ENCODE data around the gene TCF23. TPM values are rescaled to one million over a fixed set of nuclear protein-coding genes. Genes with fewer than 3 reads are reported as not detected.
"Not testable (repeated sequence)": the region's sequence is repeated elsewhere in the genome, so short reads cannot be mapped to it uniquely, and the experiment has no call there.

Gene TCF23
- total RNA-seq, 4 donors from 2014 or later, result not detected

DNA sequence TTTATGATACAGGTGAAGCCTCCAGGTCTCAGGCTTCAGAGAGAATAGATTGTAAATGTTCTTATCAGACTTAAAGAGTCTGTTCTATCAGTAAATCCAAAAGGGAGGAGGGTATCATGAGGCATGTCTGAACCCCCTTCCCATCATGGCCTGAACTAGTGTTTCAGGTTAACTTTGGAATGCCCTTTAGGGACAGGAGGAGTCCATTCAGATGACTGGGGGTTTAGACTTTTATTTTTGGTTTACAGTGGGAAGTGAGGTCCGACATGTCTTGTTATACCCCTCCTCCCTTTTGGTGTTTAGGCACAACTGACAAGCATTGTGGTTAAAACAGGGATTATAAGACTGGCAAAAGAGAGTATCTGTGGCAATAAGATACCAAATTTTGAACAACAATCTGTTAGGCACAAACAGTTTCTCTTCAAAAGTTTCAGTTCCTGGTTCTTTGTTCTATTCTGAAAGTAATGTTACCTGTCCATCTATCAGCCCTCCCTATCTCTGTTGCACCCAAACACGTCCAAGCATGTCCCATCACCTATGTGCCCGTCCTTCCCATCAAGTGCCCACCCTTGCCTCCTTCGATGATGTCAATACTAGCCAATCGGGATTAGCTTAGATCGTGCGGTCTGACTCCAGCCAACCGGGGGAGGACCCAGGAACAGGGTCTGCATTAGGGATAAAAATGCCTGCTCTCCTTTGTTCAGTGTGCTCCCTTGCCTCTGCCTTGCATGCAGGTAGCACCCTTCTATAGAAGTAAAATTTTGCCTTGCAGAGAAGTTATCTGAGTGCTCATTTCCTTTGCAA is 16.4 kb downstream of the TCF23 start:
- 82 to 83% methylated on average over 8 of the region's 8 CpGs for WGBS, 2 donors
- no peak for DNase-seq (ENCODE audit: low spot score in 2 of 2)
- no peak for TF ChIP-seq POLR2A (IDR thresholded peaks at IDR 0.05)
- TF ChIP-seq, protein P1, sequence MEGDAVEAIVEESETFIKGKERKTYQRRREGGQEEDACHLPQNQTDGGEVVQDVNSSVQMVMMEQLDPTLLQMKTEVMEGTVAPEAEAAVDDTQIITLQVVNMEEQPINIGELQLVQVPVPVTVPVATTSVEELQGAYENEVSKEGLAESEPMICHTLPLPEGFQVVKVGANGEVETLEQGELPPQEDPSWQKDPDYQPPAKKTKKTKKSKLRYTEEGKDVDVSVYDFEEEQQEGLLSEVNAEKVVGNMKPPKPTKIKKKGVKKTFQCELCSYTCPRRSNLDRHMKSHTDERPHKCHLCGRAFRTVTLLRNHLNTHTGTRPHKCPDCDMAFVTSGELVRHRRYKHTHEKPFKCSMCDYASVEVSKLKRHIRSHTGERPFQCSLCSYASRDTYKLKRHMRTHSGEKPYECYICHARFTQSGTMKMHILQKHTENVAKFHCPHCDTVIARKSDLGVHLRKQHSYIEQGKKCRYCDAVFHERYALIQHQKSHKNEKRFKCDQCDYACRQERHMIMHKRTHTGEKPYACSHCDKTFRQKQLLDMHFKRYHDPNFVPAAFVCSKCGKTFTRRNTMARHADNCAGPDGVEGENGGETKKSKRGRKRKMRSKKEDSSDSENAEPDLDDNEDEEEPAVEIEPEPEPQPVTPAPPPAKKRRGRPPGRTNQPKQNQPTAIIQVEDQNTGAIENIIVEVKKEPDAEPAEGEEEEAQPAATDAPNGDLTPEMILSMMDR (IDR thresholded peaks at IDR 0.05), result no peak
- no peak overlapping the region for H3K4me3 ChIP-seq (ENCODE audit: low read depth, poor library complexity, severe bottlenecking)
- intact Hi-C loops (cut with DNase I; ENCODE audit: low total_unique reads), result no loop called here

DNA sequence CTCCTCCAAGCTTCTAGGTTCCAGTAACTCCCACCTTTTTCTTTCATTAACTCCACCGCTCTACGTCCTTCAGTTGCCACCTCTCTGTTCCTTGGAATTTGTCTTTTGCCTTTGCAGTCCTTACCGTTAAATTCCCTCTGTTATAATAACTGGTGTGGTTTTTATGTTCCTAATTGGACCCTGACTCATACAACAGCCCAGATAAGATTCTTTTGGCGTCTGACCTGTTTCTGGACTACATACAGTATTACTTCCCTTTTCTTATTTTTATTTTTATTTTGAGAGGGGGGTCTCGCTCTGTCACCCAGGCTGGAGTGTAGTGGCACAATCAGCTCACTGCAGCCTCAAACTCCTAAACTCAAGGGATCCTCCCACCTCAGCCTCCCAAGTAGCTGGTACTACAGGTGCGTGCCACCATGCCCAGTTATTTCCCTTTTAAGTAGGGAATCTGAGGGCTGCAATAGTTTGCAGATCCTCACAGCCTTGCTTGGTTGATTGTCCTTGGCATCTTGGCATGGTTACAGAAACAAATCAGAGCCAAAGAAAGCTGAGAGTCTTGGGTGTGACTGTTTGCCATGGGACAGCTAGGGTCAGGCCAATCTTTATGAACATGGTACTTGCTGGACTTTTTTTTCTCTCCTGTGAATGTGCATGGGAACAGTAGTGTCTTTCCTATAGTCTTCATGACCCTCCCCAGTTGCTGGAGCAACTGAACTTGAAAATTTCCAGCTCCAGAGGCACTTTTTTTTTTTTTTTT is 22.0 kb downstream of the TCF23 start:
- intact Hi-C loops (cut with DNase I; ENCODE audit: low total_unique reads), result no loop called here
- no peak for TF ChIP-seq POLR2A (IDR thresholded peaks at IDR 0.05)
- TF ChIP-seq, protein P1 (IDR thresholded peaks at IDR 0.05), result no peak
- 74 to 76% methylated on average over 6 of the region's 6 CpGs for WGBS, 2 donors
- DNase-seq (ENCODE audit: low spot score in 2 of 2), result no peak
- H3K4me3 ChIP-seq (ENCODE audit: low read depth, poor library complexity, severe bottlenecking), result no peak overlapping the region

DNA sequence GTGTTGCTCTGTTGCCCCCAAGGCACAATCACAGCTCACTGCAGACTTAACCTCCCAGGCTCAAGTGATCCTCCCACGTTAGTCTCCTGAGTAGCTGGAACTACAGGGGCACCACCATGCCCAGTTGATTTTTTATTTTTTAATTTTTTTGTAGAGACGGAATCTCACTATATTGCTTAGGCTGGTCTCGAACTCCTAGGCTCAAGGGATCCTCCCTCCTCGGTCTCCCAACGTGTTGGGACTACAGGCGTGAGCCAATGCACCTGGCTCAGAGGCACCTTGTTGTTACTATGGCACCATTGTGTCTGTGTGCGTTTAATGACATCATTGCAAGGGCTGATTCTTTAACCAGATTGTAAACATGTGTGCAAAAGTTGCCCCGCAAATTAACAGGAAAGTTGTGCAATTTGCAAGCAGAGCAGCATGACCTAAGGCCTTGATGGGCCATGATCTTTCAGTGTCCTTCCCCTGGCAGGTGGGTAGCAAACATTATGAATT is 22.6 kb downstream of the TCF23 start:
- intact Hi-C loops (cut with DNase I; ENCODE audit: low total_unique reads), result no loop called here
- no peak overlapping the region for H3K4me3 ChIP-seq (ENCODE audit: low read depth, poor library complexity, severe bottlenecking)
- TF ChIP-seq POLR2A (IDR thresholded peaks at IDR 0.05), result no peak
- TF ChIP-seq, protein P1 (IDR thresholded peaks at IDR 0.05), result peak in 1 of 3 donors; percentile 24
- DNase-seq (ENCODE audit: low spot score in 2 of 2), result no peak
- WGBS, 2 donors, result 42 to 48% methylated on average over 8 of the region's 8 CpGs

DNA sequence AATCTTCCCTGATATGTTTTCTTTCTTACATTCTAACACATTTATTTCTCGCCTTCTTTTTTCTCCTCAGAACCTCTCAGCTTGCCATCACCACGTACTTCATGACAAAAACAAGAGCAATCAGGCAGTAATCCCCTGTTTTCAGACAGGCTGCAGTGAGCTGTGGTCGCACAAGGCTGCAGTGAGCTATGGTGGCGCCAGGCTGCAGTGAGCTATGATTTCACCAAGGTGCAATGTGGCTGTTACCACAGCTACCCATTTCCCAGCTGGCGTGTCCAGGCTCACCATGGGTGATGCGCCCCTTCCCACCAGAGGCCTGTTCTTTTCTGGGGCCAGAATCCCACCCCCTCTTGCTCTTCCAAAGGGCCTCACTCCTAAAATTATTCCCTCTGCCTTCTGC is 25.8 kb downstream of the TCF23 start:
- DNase-seq (ENCODE audit: low spot score in 2 of 2), result no peak
- TF ChIP-seq POLR2A (IDR thresholded peaks at IDR 0.05), result no peak
- TF ChIP-seq, protein P1 (IDR thresholded peaks at IDR 0.05), result no peak
- H3K4me3 ChIP-seq (ENCODE audit: low read depth, poor library complexity, severe bottlenecking), result no peak overlapping the region
- 64 to 78% methylated on average over 6 of the region's 6 CpGs for WGBS, 2 donors
- intact Hi-C loops (cut with DNase I; ENCODE audit: low total_unique reads), result no loop called here

DNA sequence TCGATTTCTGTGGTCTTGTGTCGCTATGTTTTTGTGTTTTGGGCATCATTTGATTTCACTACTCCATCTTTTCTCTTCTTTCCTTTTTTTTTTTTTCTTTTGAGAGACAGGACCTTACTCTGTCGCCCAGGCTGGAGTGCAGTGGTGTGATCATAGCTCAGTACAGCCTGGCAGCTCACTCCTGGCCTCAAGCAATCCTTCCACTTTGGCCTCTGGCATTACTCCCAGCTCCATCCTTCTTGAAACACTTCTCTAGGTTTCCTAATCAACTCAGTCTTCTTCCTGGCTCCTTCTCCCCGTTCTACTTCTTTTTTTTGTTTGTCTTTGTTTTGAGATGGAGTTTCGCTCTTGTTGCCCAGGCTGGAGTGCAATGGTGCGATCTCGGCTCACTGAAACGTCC is 26.5 kb downstream of the TCF23 start:
- intact Hi-C loops (cut with DNase I; ENCODE audit: low total_unique reads), result no loop called here
- peak in 1 of 2 donors; percentile 35 for DNase-seq (ENCODE audit: low spot score in 2 of 2)
- TF ChIP-seq POLR2A (IDR thresholded peaks at IDR 0.05), result no peak
- TF ChIP-seq, protein P1 (IDR thresholded peaks at IDR 0.05), result no peak
- H3K4me3 ChIP-seq (ENCODE audit: low read depth, poor library complexity, severe bottlenecking), result no peak overlapping the region
- 75% methylated on average over 8 of the region's 8 CpGs for WGBS, 2 donors

DNA sequence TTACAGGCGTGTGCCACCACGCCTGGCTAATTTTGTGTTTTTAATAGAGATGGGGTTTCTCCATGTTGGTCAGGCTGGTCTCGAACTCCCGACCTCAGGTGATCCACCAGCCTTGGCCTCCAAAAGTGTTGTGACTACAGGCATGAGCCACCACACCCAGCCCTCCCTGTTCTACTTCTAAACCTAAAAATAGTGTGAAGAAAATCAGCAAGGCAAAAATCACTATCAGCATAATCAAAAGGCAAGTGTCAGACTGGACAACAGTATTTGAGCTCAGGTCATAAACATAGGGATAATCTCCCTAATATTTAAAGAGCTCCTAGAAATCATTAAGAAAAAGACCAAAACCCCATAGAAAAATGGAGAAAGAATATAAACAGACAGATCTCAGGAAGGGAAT is 27.0 kb downstream of the TCF23 start:
- WGBS, 2 donors, result 91 to 95% methylated on average over 4 of the region's 4 CpGs
- intact Hi-C loops (cut with DNase I; ENCODE audit: low total_unique reads); DNase-seq (ENCODE audit: low spot score in 2 of 2); H3K4me3 ChIP-seq (ENCODE audit: low read depth, poor library complexity, severe bottlenecking): not testable (repeated sequence)

All from lower leg skin (tissue), 4 donors.